HepG2 (cell line): ENCODE data around the gene TCFL5. TPM values are rescaled to one million over a fixed set of nuclear protein-coding genes. Genes with fewer than 3 reads are reported as not detected.

Experiments used
- BATF2 ChIP-seq: sonication (generic); formaldehyde crosslinking; IDR thresholded peaks from 2 replicates; pipeline ENCODE4 v1.8.0; 2022; ENCODE audit warnings: mild to moderate bottlenecking, missing genetic modification reagents, moderate library complexity
- CENPT ChIP-seq: sonication (generic); formaldehyde crosslinking; IDR thresholded peaks from 2 replicates; pipeline ENCODE4 v1.8.0; 2022; ENCODE audit warnings: low read depth, mild to moderate bottlenecking, moderate library complexity, missing genetic modification reagents
- CTCF ChIP-seq: sonication (generic); formaldehyde crosslinking; IDR thresholded peaks from 2 replicates; pipeline ENCODE4 v1.5.0; 2020; ENCODE audit warnings: mild to moderate bottlenecking, missing genetic modification reagents, moderate library complexity
- GRHL1 ChIP-seq: sonication (generic); formaldehyde crosslinking; conservative IDR thresholded peaks from 2 replicates; pipeline ENCODE4 v1.8.0; 2022; ENCODE audit warnings: missing genetic modification reagents
- IRF2 ChIP-seq: IDR thresholded peaks from 2 replicates; pipeline ENCODE4 v1.6.1; 2018; ENCODE audit warnings: missing genetic modification reagents, missing compliant biosample characterization
- KDM2A ChIP-seq: sonication (generic); formaldehyde crosslinking; IDR thresholded peaks from 2 replicates; pipeline ENCODE4 v1.4.0; 2020; ENCODE audit warnings: low read depth, missing genetic modification reagents, borderline replicate concordance
- MXD3 ChIP-seq: IDR thresholded peaks from 2 replicates; pipeline ENCODE4 v1.6.1; 2016; ENCODE audit warnings: mild to moderate bottlenecking, missing biosample characterization, missing genetic modification reagents
- SIN3B ChIP-seq: fragments of 150-350 bp; IDR thresholded peaks from 2 replicates; pipeline ENCODE4 v1.6.1; 2014; ENCODE audit warnings: low read length
- TCF12 ChIP-seq, 2 experiments: fragments of 450-650 bp in 1 of 2; sonication (generic) in 1 of 2; formaldehyde crosslinking in 1 of 2; IDR thresholded peaks; 2 replicates each; pipeline versions ENCODE4 v1.6.1 to v1.8.0; 2017 to 2022; ENCODE audit warnings: antibody characterized with exemption in 1 of 2, mild to moderate bottlenecking in 1 of 2, missing genetic modification reagents in 1 of 2, moderate library complexity in 1 of 2
- THYN1 ChIP-seq: sonication (generic); formaldehyde crosslinking; IDR thresholded peaks from 2 replicates; pipeline ENCODE4 v1.8.1; 2023; ENCODE audit warnings: low read depth, mild to moderate bottlenecking, moderate library complexity, missing genetic modification reagents, borderline replicate concordance
- YY1 ChIP-seq: IDR thresholded peaks from 2 replicates; pipeline ENCODE4 v1.6.1; 2011; ENCODE audit warnings: low read length, low read depth, moderate library complexity, mild to moderate bottlenecking; ENCODE audit not compliant: insufficient read depth, insufficient replicate concordance
- ZNF552 ChIP-seq: sonication (generic); formaldehyde crosslinking; IDR thresholded peaks from 2 replicates; pipeline ENCODE4 v1.9.0; 2022; ENCODE audit warnings: missing genetic modification reagents, mild to moderate bottlenecking, borderline replicate concordance
- ZNF724P ChIP-seq: sonication (generic); formaldehyde crosslinking; IDR thresholded peaks from 2 replicates; pipeline ENCODE4 v1.8.0; 2022; ENCODE audit warnings: missing genetic modification reagents, borderline replicate concordance
- ZSCAN22 ChIP-seq: sonication (generic); formaldehyde crosslinking; IDR thresholded peaks from 2 replicates; pipeline ENCODE4 v1.4.0; 2020; ENCODE audit warnings: mild to moderate bottlenecking, missing genetic modification reagents
- polyA plus RNA-seq, 8 experiments: library from polyadenylated mRNA; depleted of rRNA in 3 of 8; stranded (reverse) in 7 of 8; unstranded in 1 of 8; fragments of >200 nt; fragmentation: Illumina TruSeq in 4 of 8; extraction: Trizol in 4 of 8; gene quantifications; 2 replicates each; pipeline versions ENCODE4 v1.2.1 to v1.2.3, GENCODE V29; 2011 to 2016; ENCODE audit warnings: low read depth in 4 of 8, missing spikeins in 1 of 8, mixed read lengths in 1 of 8; ENCODE audit not compliant: insufficient read depth in 1 of 8
- total RNA-seq, 5 experiments: library from RNA; depleted of rRNA; stranded (reverse); fragments of >200 nt; fragmentation: Illumina TruSeq; extraction: Trizol; gene quantifications; 2 replicates each; pipeline ENCODE4 v1.2.3, GENCODE V29; 2016; ENCODE audit warnings: low read depth in 1 of 5
- TF ChIP-seq, protein P1 (sequence below): sonication (generic); formaldehyde crosslinking; IDR thresholded peaks from 2 replicates; pipeline ENCODE4 v1.5.0; 2020; ENCODE audit warnings: missing genetic modification reagents
- TF ChIP-seq, protein P2 (sequence below): fragments of 450-650 bp; IDR thresholded peaks from 2 replicates; pipeline ENCODE4 v1.6.1; 2017
- TF ChIP-seq, protein P3 (sequence below): sonication (generic); formaldehyde crosslinking; IDR thresholded peaks from 2 replicates; pipeline ENCODE4 v1.4.0; 2020; ENCODE audit warnings: mild to moderate bottlenecking, low read depth, missing genetic modification reagents
- TF ChIP-seq, protein P4 (sequence below): sonication (generic); formaldehyde crosslinking; IDR thresholded peaks from 2 replicates; pipeline ENCODE4 v1.4.0; 2020; ENCODE audit warnings: mild to moderate bottlenecking, missing genetic modification reagents

Gene TCFL5
- total and polyA plus RNA-seq, 2 of the 13 experiments (the other 11 are each of a cell fraction or from before 2014, with no cell fraction given) = 14.8 to 20.0 TPM

GRCh38 chr20:62875419-62876361, 14.1 kb upstream of the TCFL5 start (continued):
- TF ChIP-seq BATF2 (no peak), ZNF552 (CRISPR knock-in tag) (no peak), CTCF (peak; percentile 92), SIN3B (no peak; the same call in 1 of the 2 replicates), ZSCAN22 (CRISPR knock-in tag) (no peak), IRF2 (CRISPR knock-in tag) (peak; percentile 89), GRHL1 (CRISPR knock-in tag) (no peak), ZNF724P (CRISPR knock-in tag) (0 out of 2 replicates have a peak, but pooled peaks have one; percentile 15), MXD3 (CRISPR knock-in tag) (peak; percentile 73), CENPT (CRISPR knock-in tag) (no peak), THYN1 (CRISPR knock-in tag) (no peak), YY1 (peak; percentile 79), KDM2A (CRISPR knock-in tag) (peak; percentile 77; the same call in 1 of the 2 replicates), TCF12 (IDR thresholded peaks at IDR 0.05) (no peak), TCF12 (CRISPR knock-in tag; IDR thresholded peaks at IDR 0.05) (0 out of 2 replicates have a peak, but pooled peaks have one; percentile 25)
- TF ChIP-seq, protein P1, sequence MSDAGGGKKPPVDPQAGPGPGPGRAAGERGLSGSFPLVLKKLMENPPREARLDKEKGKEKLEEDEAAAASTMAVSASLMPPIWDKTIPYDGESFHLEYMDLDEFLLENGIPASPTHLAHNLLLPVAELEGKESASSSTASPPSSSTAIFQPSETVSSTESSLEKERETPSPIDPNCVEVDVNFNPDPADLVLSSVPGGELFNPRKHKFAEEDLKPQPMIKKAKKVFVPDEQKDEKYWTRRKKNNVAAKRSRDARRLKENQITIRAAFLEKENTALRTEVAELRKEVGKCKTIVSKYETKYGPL (CRISPR knock-in tag) = no peak
- TF ChIP-seq, protein P2, sequence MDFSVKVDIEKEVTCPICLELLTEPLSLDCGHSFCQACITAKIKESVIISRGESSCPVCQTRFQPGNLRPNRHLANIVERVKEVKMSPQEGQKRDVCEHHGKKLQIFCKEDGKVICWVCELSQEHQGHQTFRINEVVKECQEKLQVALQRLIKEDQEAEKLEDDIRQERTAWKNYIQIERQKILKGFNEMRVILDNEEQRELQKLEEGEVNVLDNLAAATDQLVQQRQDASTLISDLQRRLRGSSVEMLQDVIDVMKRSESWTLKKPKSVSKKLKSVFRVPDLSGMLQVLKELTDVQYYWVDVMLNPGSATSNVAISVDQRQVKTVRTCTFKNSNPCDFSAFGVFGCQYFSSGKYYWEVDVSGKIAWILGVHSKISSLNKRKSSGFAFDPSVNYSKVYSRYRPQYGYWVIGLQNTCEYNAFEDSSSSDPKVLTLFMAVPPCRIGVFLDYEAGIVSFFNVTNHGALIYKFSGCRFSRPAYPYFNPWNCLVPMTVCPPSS = no peak
- TF ChIP-seq, protein P3, sequence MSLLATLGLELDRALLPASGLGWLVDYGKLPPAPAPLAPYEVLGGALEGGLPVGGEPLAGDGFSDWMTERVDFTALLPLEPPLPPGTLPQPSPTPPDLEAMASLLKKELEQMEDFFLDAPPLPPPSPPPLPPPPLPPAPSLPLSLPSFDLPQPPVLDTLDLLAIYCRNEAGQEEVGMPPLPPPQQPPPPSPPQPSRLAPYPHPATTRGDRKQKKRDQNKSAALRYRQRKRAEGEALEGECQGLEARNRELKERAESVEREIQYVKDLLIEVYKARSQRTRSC = no peak
- TF ChIP-seq, protein P4, sequence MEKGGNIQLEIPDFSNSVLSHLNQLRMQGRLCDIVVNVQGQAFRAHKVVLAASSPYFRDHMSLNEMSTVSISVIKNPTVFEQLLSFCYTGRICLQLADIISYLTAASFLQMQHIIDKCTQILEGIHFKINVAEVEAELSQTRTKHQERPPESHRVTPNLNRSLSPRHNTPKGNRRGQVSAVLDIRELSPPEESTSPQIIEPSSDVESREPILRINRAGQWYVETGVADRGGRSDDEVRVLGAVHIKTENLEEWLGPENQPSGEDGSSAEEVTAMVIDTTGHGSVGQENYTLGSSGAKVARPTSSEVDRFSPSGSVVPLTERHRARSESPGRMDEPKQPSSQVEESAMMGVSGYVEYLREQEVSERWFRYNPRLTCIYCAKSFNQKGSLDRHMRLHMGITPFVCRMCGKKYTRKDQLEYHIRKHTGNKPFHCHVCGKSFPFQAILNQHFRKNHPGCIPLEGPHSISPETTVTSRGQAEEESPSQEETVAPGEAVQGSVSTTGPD (CRISPR knock-in tag) = no peak
